Aorta (tissue), 5 donors: ENCODE results near the gene RBM12. TPM values are rescaled to one million over a fixed set of nuclear protein-coding genes. Genes with fewer than 3 reads are reported as not detected.

ENCODE experiments used
- ATAC-seq: fragments of 200-7000 bp; cut with Tn5 transposase; one replicate; pipeline ENCODE4 v1.9.1; 2022; ENCODE audit warnings: moderate library complexity; ENCODE audit not compliant: low FRiP score
- DNase-seq, 2 donors: peaks; one replicate each; pipeline ENCODE4 v3.0.0-alpha.2; 2020
- H3K27ac ChIP-seq, 2 donors: one replicate each; pipeline ENCODE4 v1.5.1; 2013; ENCODE audit warnings: low read length in 2 of 2, mild to moderate bottlenecking in 2 of 2, moderate library complexity in 2 of 2, control low read depth in 1 of 2, inconsistent platforms in 1 of 2, low read depth in 1 of 2
- H3K27me3 ChIP-seq, 2 donors: one replicate each; pipeline ENCODE4 v1.6.1; 2013; ENCODE audit warnings: control low read depth in 1 of 2, low read length in 1 of 2, mild to moderate bottlenecking in 1 of 2, moderate library complexity in 1 of 2; ENCODE audit not compliant: insufficient read depth in 2 of 2, control insufficient read depth in 1 of 2
- H3K36me3 ChIP-seq, 2 donors: one replicate each; pipeline ENCODE4 v1.6.1; 2013; ENCODE audit warnings: control low read depth in 1 of 2, low read length in 1 of 2, mild to moderate bottlenecking in 1 of 2; ENCODE audit not compliant: insufficient read depth in 2 of 2, control insufficient read depth in 1 of 2
- H3K4me1 ChIP-seq, 2 donors: one replicate each; pipeline ENCODE4 v1.6.1; 2013; ENCODE audit warnings: low read length in 2 of 2, control low read depth in 1 of 2, mild to moderate bottlenecking in 1 of 2, moderate library complexity in 1 of 2; ENCODE audit not compliant: insufficient read depth in 2 of 2, control insufficient read depth in 1 of 2
- H3K4me3 ChIP-seq, 2 donors: one replicate each; pipeline ENCODE4 v1.5.1; 2013; ENCODE audit warnings: low read length in 2 of 2, control low read depth in 1 of 2, mild to moderate bottlenecking in 1 of 2
- H3K9me3 ChIP-seq: one replicate; pipeline ENCODE4 v1.6.1; 2013; ENCODE audit warnings: mild to moderate bottlenecking, low read length; ENCODE audit not compliant: control insufficient read depth
- WGBS, 2 donors: extraction: QIAGEN DNeasy Blood & Tissue Kit; methylation state at CpG; one replicate each; pipeline ENCODE4 v1.1.7; 2013; 5-methylcytosine and 5-hydroxymethylcytosine counted together
- intact Hi-C, 2 donors: fragments of 100-400 bp; cut with DNase I; formaldehyde crosslinking; loops; one replicate each; pipeline versions ENCODE4 v1.14.2 to v1.15.0; 2022
- polyA plus RNA-seq, 2 donors: library from polyadenylated mRNA; stranded (reverse); fragments of 200-250 nt; gene quantifications; one replicate each; pipeline ENCODE4 v1.2.3, GENCODE V29; 2013
- total RNA-seq, 2 donors: library from RNA; stranded (reverse); fragmentation: NEBNext Ultra II Directional; extraction: Animal tissue kit (Norgen Biotek cat#: 25700); gene quantifications; one replicate each; pipeline ENCODE4 v1.2.1, GENCODE V29; 2021
- donor health status: healthy with polysubstance abuse.
- donor health status: Bipolar disorder and iron deficiency.
- donor health status: DM: no; HTN: no; CAD: no.
- donor health status: DM: no; HTN: no; CAD: no.
- donor health status: DM: yes; HTN: yes; CAD: no.

Gene RBM12
- total and polyA plus RNA-seq, 4 donors = 8.5 to 79.3 (median 44.4) TPM

- DNase-seq = no peak
- H3K36me3 ChIP-seq = no peaks in the 10 kb centered on the region
- peak overlapping the region; percentile 61 to 70 for H3K4me3 ChIP-seq
- H3K9me3 ChIP-seq = no peaks in the 10 kb centered on the region
- H3K27ac ChIP-seq = peak overlapping the region in 1 of 2 donors; percentile 90
- ATAC-seq = no peak
- H3K27me3 ChIP-seq = no peaks in the 10 kb centered on the region
- WGBS, 2 donors = 10% methylated on average over 6 of the region's 6 CpGs
- intact Hi-C loops = loop anchor here in 1 of 2 donors (10.0 kb wide), 1 partner anchor 235 kb away; no protein-coding TSS in a partner anchor
- peaks cover 0 to 5% of the 10 kb centered on the region in 2 donors for H3K4me1 ChIP-seq
Measured at GRCh38 chr20:35699957-35700624, 35.4 kb upstream of the RBM12 start.

- peak; percentile 90 to 96 for DNase-seq
- Histone ChIP-seq H3K4me3 (peak within 1 kb of the TSS; percentile 61 to 70), H3K4me1 (peaks cover 0 to 5% of the 10 kb centered on the region in 2 donors), H3K27ac (peak within 1 kb of the TSS in 1 of 2 donors; percentile 90), H3K36me3 (no peaks in the 10 kb centered on the region), H3K9me3 (no peaks in the 10 kb centered on the region), H3K27me3 (no peaks in the 10 kb centered on the region)
- ATAC-seq = peak; percentile 94
- intact Hi-C loops = loop anchor here in 1 of 2 donors (10.0 kb wide), 1 partner anchor 235 kb away; no protein-coding TSS in a partner anchor
- 0% methylated on average over 66 to 81 of the region's 81 CpGs for WGBS, 2 donors
Measured at GRCh38 chr20:35699127-35699956, 34.6 kb upstream of the RBM12 start, which contains the start of the genes NFS1 and ROMO1. Gene NFS1 (minus strand): TSS chr20:35699352. CDS start chr20:35699288, 64 bp downstream. Gene ROMO1 (plus strand): TSS chr20:35699405. CDS start chr20:35699633, 228 bp downstream.

- ATAC-seq = peak; percentile 11
- peak in 1 of 2 donors; percentile 56 for DNase-seq
- no peaks in the 10 kb centered on the region for H3K27me3 ChIP-seq
- peak overlapping the region in 1 of 2 donors; percentile 46 for H3K27ac ChIP-seq
- H3K4me1 ChIP-seq = peaks cover 0 to 5% of the 10 kb centered on the region in 2 donors
- no peaks in the 10 kb centered on the region for H3K36me3 ChIP-seq
- intact Hi-C loops = loop anchor here in 1 of 2 donors (10.0 kb wide), 1 partner anchor 234 kb away; no protein-coding TSS in a partner anchor
- peak overlapping the region; percentile 61 to 70 for H3K4me3 ChIP-seq
- H3K9me3 ChIP-seq = no peaks in the 10 kb centered on the region
- WGBS, 2 donors = 3% methylated on average over 37 of the region's 37 CpGs
Measured at GRCh38 chr20:35698298-35699126, 33.8 kb upstream of the RBM12 start.

- DNase-seq = peak in 1 of 2 donors; percentile 25
- no peaks in the 10 kb centered on the region for H3K36me3 ChIP-seq
- intact Hi-C loops = loop anchor here in 1 of 2 donors (10.0 kb wide), 1 partner anchor 233 kb away; no protein-coding TSS in a partner anchor
Measured at GRCh38 chr20:35697696-35698297, 33.1 kb upstream of the RBM12 start.

GRCh38 chr20:35695978-35696377, 31.3 kb upstream of the RBM12 start:
- no peaks in the 10 kb centered on the region for H3K36me3 ChIP-seq
- peak in 1 of 2 donors; percentile 8 for DNase-seq
- ATAC-seq = no peak
- H3K9me3 ChIP-seq = no peaks in the 10 kb centered on the region
- intact Hi-C loops = loop anchor here in 1 of 2 donors (10.0 kb wide), 1 partner anchor 231 kb away; no protein-coding TSS in a partner anchor
- no peak overlapping the region for H3K27ac ChIP-seq
- H3K4me1 ChIP-seq = peaks cover 0 to 5% of the 10 kb centered on the region in 2 donors
- H3K4me3 ChIP-seq = no peak overlapping the region
- no peaks in the 10 kb centered on the region for H3K27me3 ChIP-seq
- WGBS, 2 donors = 82 to 85% methylated on average over 4 of the region's 4 CpGs

More at GRCh38 chr20:35697696-35698297, 33.1 kb upstream of the RBM12 start:
- Histone ChIP-seq H3K4me3 (no peak overlapping the region), H3K9me3 (no peaks in the 10 kb centered on the region), H3K4me1 (peaks cover 0 to 5% of the 10 kb centered on the region in 2 donors), H3K27me3 (no peaks in the 10 kb centered on the region), H3K27ac (peak overlapping the region in 1 of 2 donors; percentile 17)
- no peak for ATAC-seq
- 66 to 68% methylated on average over 9 of the region's 9 CpGs for WGBS, 2 donors

- H3K4me1 ChIP-seq = peaks cover 0 to 5% of the 10 kb centered on the region in 2 donors
- intact Hi-C loops = loop anchor here in 1 of 2 donors (10.0 kb wide), 1 partner anchor 230 kb away; no protein-coding TSS in a partner anchor
- ATAC-seq (no peak), DNase-seq (peak in 1 of 2 donors; percentile 9)
- 78 to 86% methylated on average over 2 of the region's 2 CpGs for WGBS, 2 donors
- H3K27ac ChIP-seq = no peak overlapping the region
- peaks cover 0 to under 1% of the 10 kb centered on the region in 2 donors for H3K36me3 ChIP-seq
- no peak overlapping the region for H3K4me3 ChIP-seq
- H3K27me3 ChIP-seq = no peaks in the 10 kb centered on the region
- H3K9me3 ChIP-seq = no peaks in the 10 kb centered on the region
Measured at GRCh38 chr20:35695245-35695749, 30.6 kb upstream of the RBM12 start.

- intact Hi-C loops = loop anchor here in 1 of 2 donors (10.0 kb wide), 1 partner anchor 225 kb away; no protein-coding TSS in a partner anchor
- DNase-seq (peak in 1 of 2 donors; percentile 42), ATAC-seq (no peak)
- Histone ChIP-seq H3K9me3 (no peaks in the 10 kb centered on the region), H3K27me3 (no peaks in the 10 kb centered on the region), H3K4me3 (no peak overlapping the region), H3K4me1 (no peaks in the 10 kb centered on the region), H3K27ac (no peak overlapping the region), H3K36me3 (peaks cover 3 to 4% of the 10 kb centered on the region in 2 donors)
- 82 to 85% methylated on average over 4 of the region's 4 CpGs for WGBS, 2 donors
Measured at GRCh38 chr20:35690265-35690664, 25.6 kb upstream of the RBM12 start.
